ENCODE measurements around the gene CAPN1. TPM values are rescaled to one million over a fixed set of nuclear protein-coding genes. Genes with fewer than 3 reads are reported as not detected.
A peak's percentile ranks its signal among the peaks of the same experiment; 100 is the strongest.

CAPN1 gene
- total RNA-seq, 2 donors from 2014 or later: 316 to 367 TPM

- intact Hi-C loops (cut with DNase I, micrococcal nuclease): no loop called here
- ATAC-seq (no peak), DNase-seq (peak in 1 of 2 donors; percentile 15)
Measured at GRCh38 chr11:65211293-65212105, 29.8 kb downstream of the CAPN1 start.

- no peak for ATAC-seq
- DNase-seq: peak in 1 of 2 donors; percentile 19
- intact Hi-C loops (cut with DNase I, micrococcal nuclease): no loop called here
Measured at GRCh38 chr11:65212226-65212801, 30.6 kb downstream of the CAPN1 start.

GRCh38 chr11:65213322-65214211, 31.8 kb downstream of the CAPN1 start:
- intact Hi-C loops (cut with DNase I, micrococcal nuclease): no loop called here
- peak in 1 of 2 donors; percentile 24 for DNase-seq
- ATAC-seq: peak; percentile 9

GRCh38 chr11:65214212-65214845, 32.6 kb downstream of the CAPN1 start:
- intact Hi-C loops (cut with DNase I, micrococcal nuclease): no loop called here
- ATAC-seq (no peak), DNase-seq (no peak)

- DNase-seq (no peak), ATAC-seq (no peak)
- intact Hi-C loops (cut with DNase I, micrococcal nuclease): no loop called here
Measured at GRCh38 chr11:65215441-65216076, 33.8 kb downstream of the CAPN1 start.

- intact Hi-C loops (cut with DNase I, micrococcal nuclease): no loop called here
Measured at GRCh38 chr11:65216830-65217229, 35.1 kb downstream of the CAPN1 start.

GRCh38 chr11:65217441-65218423, 36.0 kb downstream of the CAPN1 start:
- DNase-seq: no peak

More at GRCh38 chr11:65216830-65217229, 35.1 kb downstream of the CAPN1 start:
- DNase-seq (no peak), ATAC-seq (no peak)

GRCh38 chr11:65218446-65218845, 36.7 kb downstream of the CAPN1 start:
- intact Hi-C loops (cut with DNase I, micrococcal nuclease): no loop called here
- DNase-seq (no peak), ATAC-seq (no peak)

More at GRCh38 chr11:65217441-65218423, 36.0 kb downstream of the CAPN1 start:
- intact Hi-C loops (cut with DNase I, micrococcal nuclease): no loop called here
- ATAC-seq: no peak

- intact Hi-C loops (cut with DNase I, micrococcal nuclease): no loop called here
- ATAC-seq: no peak
- no peak for DNase-seq
Measured at GRCh38 chr11:65219930-65220213, 38.1 kb downstream of the CAPN1 start.

- intact Hi-C loops (cut with DNase I, micrococcal nuclease): no loop called here
- DNase-seq (no peak), ATAC-seq (no peak)
Measured at GRCh38 chr11:65221026-65221425, 39.3 kb downstream of the CAPN1 start.

GRCh38 chr11:65223011-65223410, 41.3 kb downstream of the CAPN1 start:
- intact Hi-C loops (cut with DNase I, micrococcal nuclease): no loop called here
- ATAC-seq (no peak), DNase-seq (no peak)

GRCh38 chr11:65224930-65225278, 43.2 kb downstream of the CAPN1 start:
- intact Hi-C loops (cut with DNase I, micrococcal nuclease): no loop called here
- ATAC-seq (peak; percentile 74), DNase-seq (no peak)

- DNase-seq (peak in 1 of 2 donors; percentile 72), ATAC-seq (peak; percentile 84)
- intact Hi-C loops (cut with DNase I, micrococcal nuclease): no loop called here
Measured at GRCh38 chr11:65225279-65226102, 43.8 kb downstream of the CAPN1 start.

- intact Hi-C loops (cut with DNase I, micrococcal nuclease): no loop called here
Measured at GRCh38 chr11:65226103-65226442, 44.3 kb downstream of the CAPN1 start.

GRCh38 chr11:65227879-65228278, 46.2 kb downstream of the CAPN1 start:
- DNase-seq (no peak), ATAC-seq (no peak)
- intact Hi-C loops (cut with DNase I, micrococcal nuclease): no loop called here

More at GRCh38 chr11:65226103-65226442, 44.3 kb downstream of the CAPN1 start:
- no peak for DNase-seq
- no peak for ATAC-seq

GRCh38 chr11:65236194-65237059, 54.7 kb downstream of the CAPN1 start:
- intact Hi-C loops (cut with DNase I, micrococcal nuclease): no loop called here
- ATAC-seq (no peak), DNase-seq (no peak)
